ENCODE results near the gene NABP1. TPM values are rescaled to one million over a fixed set of nuclear protein-coding genes. Genes with fewer than 3 reads are reported as not detected.

Gene NABP1
- total RNA-seq, 1 donor from 2014 or later: 8.9 TPM

GRCh38 chr2:191724015-191724414 is 46.1 kb downstream of the NABP1 start:
- no peaks in the 10 kb centered on the region for H3K9me3 Mint-ChIP-seq
- no peak overlapping the region for H3K4me3 Mint-ChIP-seq
- no peaks in the 10 kb centered on the region for H3K27me3 Mint-ChIP-seq (ENCODE audit: low read depth)
- DNase-seq (ENCODE audit: low read depth, low spot score): no peak
- no peak for TF ChIP-seq CTCF (conservative IDR thresholded peaks at IDR 0.05)
- no peaks in the 10 kb centered on the region for H3K4me1 Mint-ChIP-seq
- no peak overlapping the region for H3K27ac Mint-ChIP-seq (ENCODE audit: unreplicated experiment)
- no peaks in the 10 kb centered on the region for H3K36me3 Mint-ChIP-seq (ENCODE audit: low read depth)

- no peaks in the 10 kb centered on the region for H3K27me3 Mint-ChIP-seq (ENCODE audit: low read depth)
- H3K27ac Mint-ChIP-seq (ENCODE audit: unreplicated experiment): no peak overlapping the region
- no peaks in the 10 kb centered on the region for H3K36me3 Mint-ChIP-seq (ENCODE audit: low read depth)
- H3K4me1 Mint-ChIP-seq: no peaks in the 10 kb centered on the region
- no peak for DNase-seq (ENCODE audit: low read depth, low spot score)
- TF ChIP-seq CTCF (conservative IDR thresholded peaks at IDR 0.05): no peak
- no peak overlapping the region for H3K4me3 Mint-ChIP-seq
- no peaks in the 10 kb centered on the region for H3K9me3 Mint-ChIP-seq
Measured at GRCh38 chr2:191728750-191729624, 51.1 kb downstream of the NABP1 start.

- Mint-ChIP-seq H3K4me1 (no peaks in the 10 kb centered on the region), H3K27ac (ENCODE audit: unreplicated experiment) (no peak overlapping the region), H3K4me3 (no peak overlapping the region), H3K9me3 (no peaks in the 10 kb centered on the region), H3K36me3 (ENCODE audit: low read depth) (no peaks in the 10 kb centered on the region), H3K27me3 (ENCODE audit: low read depth) (no peaks in the 10 kb centered on the region)
- no peak for DNase-seq (ENCODE audit: low read depth, low spot score)
- no peak for TF ChIP-seq CTCF (conservative IDR thresholded peaks at IDR 0.05)
Measured at GRCh38 chr2:191730263-191730662, 52.3 kb downstream of the NABP1 start.

Other genes starting within 250 kb of the NABP1 start
- gene CAVIN2, start 169.0 kb downstream of the NABP1 start, total RNA-seq: not detected in 2 replicates